DMS79 (cell line): ENCODE data around the gene SERPINA1.

ENCODE experiments used
- DNase-seq: peaks from one replicate; lab custom pipeline; 2025; lab: John Stamatoyannopoulos, UW

The SERPINA1 gene

DNA sequence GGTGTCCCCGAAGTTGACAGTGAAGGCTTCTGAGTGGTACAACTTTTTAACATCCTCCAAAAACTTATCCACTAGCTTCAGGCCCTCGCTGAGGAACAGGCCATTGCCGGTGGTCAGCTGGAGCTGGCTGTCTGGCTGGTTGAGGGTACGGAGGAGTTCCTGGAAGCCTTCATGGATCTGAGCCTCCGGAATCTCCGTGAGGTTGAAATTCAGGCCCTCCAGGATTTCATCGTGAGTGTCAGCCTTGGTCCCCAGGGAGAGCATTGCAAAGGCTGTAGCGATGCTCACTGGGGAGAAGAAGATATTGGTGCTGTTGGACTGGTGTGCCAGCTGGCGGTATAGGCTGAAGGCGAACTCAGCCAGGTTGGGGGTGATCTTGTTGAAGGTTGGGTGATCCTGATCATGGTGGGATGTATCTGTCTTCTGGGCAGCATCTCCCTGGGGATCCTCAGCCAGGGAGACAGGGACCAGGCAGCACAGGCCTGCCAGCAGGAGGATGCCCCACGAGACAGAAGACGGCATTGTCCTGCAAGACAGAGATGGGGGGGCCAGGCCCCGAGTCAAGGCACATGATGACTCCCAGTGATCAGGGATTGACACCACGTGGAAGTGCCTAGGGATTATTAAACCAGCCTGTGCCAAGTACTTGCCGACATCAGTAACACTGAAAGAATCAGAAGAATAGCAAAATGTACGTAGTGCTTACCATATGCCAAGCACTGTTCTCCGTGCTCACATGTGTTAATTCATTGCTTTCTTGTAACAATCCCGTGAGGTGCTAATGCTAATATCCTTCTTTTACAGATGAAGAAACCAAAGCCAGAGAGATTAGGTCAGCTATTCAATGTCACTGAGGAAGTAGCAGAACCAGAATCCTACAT, 5.4 kb downstream of the SERPINA1 start:
- no peak for DNase-seq

DNA sequence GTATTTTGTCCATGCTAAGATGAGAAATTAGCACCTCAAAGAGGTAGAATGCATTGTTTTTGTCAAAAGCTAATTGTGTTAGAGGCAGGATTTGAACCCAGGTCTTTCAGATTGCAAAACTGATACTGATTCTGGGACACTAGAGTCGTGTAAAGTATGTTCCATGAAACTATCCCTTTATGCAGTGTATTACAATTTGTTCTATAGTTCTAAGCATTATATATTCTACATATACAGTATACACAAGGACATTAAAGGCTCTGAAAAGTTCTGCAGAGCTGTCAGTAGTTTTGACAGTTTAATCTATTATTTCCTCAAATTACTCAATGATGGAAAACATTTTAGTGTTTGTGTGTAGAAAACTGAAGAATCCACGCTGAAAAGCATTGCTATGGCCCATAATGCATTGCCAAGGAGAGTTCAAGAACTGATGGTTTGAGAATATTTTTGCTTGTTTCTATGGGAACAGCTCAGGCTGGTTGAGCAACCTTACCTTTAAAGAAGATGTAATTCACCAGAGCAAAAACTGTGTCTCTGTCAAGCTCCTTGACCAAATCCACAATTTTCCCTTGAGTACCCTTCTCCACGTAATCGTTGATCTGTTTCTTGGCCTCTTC, 6.2 kb downstream of the SERPINA1 start:
- no peak for DNase-seq

GRCh38 chr14:94381149-94382030, 7.0 kb downstream of the SERPINA1 start:
- no peak for DNase-seq

GRCh38 chr14:94380225-94381148, 7.9 kb downstream of the SERPINA1 start:
- DNase-seq: no peak

GRCh38 chr14:94379291-94380224, 8.8 kb downstream of the SERPINA1 start:
- DNase-seq: no peak

DNA sequence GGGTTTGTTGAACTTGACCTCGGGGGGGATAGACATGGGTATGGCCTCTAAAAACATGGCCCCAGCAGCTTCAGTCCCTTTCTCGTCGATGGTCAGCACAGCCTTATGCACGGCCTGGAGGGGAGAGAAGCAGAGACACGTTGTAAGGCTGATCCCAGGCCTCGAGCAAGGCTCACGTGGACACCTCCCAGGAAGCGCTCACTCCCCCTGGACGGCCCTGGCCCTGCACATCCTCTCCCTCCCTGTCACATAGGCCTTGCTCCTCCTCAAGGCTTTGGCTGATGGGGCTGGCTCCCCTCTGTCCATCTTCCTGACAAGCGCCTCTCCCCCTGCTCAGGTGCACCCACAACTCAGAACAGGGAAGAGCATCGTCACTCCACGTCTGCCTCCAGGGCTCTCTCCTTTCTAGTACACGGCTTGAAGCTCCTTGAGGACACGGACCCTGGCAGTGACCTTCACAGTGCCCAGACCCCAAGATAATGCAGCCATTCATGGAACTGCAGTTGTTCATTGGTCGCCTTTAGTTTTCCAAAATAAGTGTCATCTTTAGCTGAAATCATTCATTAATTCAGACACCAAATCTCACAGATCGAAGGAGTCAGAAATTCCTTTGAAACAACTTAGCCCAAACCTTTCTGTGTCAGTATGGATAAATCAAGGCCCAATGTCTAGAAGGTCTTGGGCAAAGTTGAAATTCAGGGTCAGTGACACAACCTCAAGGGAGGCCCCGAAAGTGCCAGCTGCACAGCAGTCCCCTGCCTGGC, 9.7 kb downstream of the SERPINA1 start:
- DNase-seq: no peak

- DNase-seq: no peak
These were observed 10.4 kb downstream of the SERPINA1 start for GRCh38 chr14:94377866-94378470.

GRCh38 chr14:94376976-94377865, 11.2 kb downstream of the SERPINA1 start:
- DNase-seq: no peak

DNA sequence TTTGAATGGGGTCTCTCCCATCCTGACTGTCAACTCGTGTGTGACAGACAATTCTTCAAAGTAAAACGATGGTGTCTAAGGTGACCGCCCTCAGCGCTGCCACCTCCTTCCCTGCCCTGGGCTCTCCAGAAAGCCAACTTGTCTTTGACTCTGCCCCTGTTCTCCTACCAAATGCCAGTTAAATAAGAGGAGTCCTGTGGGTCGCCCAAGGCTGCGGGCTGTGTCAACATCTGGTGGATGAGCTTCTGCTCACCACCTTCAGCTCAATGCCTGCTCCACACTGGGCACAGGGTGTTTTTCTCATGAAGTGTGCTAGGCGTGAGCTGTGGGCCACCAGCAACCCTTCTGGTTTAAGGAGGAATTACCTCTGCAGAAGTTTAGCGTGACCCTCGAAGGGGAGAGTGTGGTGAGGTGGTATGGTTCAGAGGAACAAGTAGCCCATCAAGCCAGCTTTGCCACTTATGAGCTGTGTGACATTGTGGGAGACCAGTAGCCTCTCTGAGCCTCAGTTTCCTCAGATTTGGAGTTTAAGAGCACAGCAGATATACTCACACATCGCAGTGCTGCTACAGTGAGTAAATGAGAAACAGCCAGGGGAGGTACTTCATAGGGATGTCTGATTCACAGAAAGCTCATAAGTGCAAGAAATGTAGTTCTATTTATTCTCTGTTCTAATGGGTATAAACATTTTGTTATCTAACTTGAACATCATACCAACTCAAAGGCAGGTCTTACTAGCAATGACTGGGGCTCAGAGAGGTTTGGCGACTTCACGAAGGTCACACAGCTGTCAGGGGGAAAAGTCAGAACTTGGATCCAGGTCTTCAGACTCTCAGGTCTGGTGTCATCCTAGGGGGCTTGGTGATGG, 12.1 kb downstream of the SERPINA1 start:
- DNase-seq: no peak

DNA sequence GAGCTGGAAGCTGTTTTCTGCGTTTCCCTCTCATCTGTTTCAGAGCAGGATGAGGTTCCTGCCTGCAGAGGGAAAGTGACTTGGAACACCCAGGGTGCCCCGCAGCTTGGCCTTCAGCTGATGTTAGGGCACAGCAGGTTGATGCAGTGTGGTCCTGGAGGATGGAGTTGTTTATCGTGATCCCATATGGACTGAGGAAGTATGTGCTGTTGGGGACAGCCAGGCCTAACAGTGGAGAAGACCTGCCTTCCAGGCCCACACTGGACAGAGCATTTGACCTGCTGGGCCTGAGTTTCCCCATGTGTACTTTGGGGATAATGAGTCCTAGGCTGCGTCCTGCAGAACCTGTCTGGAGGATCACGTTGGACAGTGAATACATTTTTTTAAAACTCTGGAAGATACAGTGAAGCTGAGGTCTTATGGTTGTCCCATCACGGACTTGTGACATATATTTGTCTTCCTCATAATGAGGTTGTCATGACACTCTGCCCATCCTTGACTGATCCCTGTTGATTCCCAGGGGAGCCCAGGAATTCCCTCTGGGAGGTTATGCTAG, 12.8 kb downstream of the SERPINA1 start:
- DNase-seq: no peak

DNA sequence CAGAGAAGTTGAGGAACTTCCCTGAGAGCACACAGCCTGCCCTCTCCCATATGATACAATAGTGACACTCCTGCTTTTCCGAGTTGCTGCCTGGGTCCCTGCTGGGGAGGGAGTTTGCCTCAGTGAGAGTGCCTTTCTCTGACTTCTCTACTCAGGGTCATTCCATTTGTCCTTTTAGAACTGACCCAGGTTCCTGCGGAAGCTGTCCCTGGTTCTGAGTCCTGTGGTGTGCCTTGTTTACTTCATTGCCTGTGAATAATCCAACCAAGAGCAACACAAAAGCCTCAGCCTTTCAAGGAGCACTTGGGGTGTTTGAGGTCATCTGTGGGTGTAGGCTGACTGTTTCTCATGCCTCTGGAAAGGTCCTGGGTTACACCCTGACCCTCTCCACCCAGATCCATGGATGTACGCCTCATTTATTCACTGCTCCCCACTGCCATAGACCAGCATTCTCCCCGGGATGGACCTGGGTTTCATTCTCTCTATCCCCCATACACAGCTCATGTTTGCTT, 13.6 kb downstream of the SERPINA1 start:
- DNase-seq: no peak

DNA sequence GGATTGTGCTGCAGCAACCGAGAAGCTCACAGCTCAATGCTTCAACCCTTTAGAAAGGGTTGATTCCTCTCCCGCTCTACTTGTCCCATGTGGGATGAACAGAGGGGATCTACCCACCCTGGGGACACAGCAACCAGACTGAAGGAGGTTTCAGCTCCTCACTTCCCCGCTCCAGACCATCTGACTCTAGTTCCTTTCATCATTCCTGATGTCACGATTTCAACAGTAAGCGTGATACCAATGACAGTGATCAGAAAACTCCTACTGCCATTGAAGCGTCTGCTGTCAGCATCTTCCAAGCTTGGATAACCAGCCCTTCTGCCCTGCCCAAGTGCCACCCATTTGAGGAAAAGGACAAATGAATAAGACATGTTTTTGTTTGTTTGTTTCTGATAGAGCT, 14.3 kb downstream of the SERPINA1 start:
- DNase-seq: no peak

DNA sequence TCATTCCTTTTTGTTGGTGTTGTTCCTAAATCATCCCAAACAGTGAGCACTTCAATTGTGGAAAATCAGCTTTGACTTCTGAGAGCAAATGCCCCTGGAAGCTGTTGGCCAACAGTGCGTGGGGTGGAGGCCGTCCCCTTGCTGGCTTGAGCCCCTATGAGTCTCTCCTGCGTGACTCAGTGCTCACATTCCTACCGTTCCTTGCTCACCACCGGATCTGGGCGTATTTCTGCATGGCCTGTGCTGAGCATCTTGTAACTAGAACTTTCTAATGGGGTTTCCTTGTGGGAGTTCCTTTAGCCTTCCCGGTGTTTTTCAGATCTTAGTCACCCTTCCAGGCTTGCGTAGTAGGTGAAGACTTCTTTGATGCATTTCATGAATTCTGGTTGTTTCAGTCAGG, 14.7 kb downstream of the SERPINA1 start:
- DNase-seq: no peak

- no peak for DNase-seq
These were observed 16.3 kb downstream of the SERPINA1 start for GRCh38 chr14:94372021-94372605.

DNA sequence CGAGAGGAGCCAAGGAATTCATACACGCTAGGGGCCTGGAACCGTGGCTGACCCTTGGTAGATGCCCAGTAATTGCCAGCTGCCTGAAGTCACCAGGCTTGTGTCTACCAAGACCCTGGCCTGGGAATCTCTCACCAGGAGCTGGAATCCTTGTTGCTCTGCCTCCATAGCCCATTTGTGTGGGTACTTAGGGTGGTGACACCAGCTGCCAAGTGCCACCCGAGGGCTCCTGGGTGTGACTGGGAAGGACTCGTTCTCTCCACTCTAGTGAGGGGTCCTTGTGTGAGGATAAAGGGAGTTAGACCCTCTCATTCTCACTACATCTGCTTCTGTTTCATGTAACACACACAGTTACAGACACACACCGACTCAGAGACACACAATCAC, 17.9 kb downstream of the SERPINA1 start:
- DNase-seq: no peak
